Measurements from ENCODE around the gene PAX3.

DNA sequence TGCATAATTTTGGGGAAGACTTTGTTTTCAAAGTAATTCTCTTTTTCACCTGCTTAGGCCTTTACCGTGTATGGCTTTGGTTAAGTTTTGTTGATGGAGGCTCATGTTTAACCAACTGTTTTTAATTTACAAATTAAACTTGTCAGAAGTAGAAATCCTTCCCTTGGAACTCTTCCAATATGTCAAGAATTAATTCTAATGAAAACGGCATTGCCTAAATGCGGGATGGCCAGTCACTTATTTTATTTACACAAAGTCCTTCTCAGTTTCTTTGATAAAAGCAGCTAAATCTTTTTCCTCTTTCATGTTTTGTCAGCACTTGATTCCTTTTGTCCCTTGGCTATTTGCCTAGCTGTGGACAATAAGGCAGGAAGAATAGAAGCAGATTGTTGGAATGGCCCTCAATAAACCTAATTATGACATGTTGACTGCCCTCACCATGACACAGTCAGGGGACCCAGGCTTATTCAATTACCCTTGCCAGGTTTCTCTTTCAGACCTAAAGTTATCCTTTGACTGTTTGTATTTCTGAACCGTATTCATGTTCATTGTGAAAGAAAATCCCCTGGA, 26.3 kb downstream of the PAX3 start:
- TF ChIP-seq, protein P1, sequence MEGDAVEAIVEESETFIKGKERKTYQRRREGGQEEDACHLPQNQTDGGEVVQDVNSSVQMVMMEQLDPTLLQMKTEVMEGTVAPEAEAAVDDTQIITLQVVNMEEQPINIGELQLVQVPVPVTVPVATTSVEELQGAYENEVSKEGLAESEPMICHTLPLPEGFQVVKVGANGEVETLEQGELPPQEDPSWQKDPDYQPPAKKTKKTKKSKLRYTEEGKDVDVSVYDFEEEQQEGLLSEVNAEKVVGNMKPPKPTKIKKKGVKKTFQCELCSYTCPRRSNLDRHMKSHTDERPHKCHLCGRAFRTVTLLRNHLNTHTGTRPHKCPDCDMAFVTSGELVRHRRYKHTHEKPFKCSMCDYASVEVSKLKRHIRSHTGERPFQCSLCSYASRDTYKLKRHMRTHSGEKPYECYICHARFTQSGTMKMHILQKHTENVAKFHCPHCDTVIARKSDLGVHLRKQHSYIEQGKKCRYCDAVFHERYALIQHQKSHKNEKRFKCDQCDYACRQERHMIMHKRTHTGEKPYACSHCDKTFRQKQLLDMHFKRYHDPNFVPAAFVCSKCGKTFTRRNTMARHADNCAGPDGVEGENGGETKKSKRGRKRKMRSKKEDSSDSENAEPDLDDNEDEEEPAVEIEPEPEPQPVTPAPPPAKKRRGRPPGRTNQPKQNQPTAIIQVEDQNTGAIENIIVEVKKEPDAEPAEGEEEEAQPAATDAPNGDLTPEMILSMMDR (IDR thresholded peaks at IDR 0.05): no peak
- TF ChIP-seq POLR2A (IDR thresholded peaks at IDR 0.05): no peak

All from suprapubic skin (tissue), 3 donors.